SK-N-SH (cell line): ENCODE data around the gene SHMT2. TPM values are rescaled to one million over a fixed set of nuclear protein-coding genes. Genes with fewer than 3 reads are reported as not detected.
A peak's percentile ranks its signal among the peaks of the same experiment; 100 is the strongest.

Source experiments
- CTCF ChIA-PET: fragments of 300-600, 350-600 bp; formaldehyde crosslinking; extraction: SDS; loops from one replicate; lab custom pipeline; 2021; lab: Yijun Ruan, JAX
- POLR2A ChIA-PET: fragments of 350-600 bp; sonication (Branson Sonifier 250); formaldehyde crosslinking; extraction: SDS; loops from one replicate; lab custom pipeline; 2020; ENCODE audit warnings: antibody characterized with exemption, inconsistent platforms; lab: Yijun Ruan, JAX
- DNase-seq: peaks from one replicate; pipeline ENCODE4 v3.0.0; 2012
- H2AFZ ChIP-seq: fragments of 200-600 bp; sonication (generic); 2 replicates; pipeline ENCODE4 v1.8.1; 2016; ENCODE audit warnings: antibody characterized with exemption, mild to moderate bottlenecking, low read depth
- H3F3A ChIP-seq: fragments of 200-600 bp; sonication (generic); replicated peaks from 2 replicates; pipeline ENCODE3; 2016; ENCODE audit warnings: antibody characterized with exemption, mild to moderate bottlenecking; ENCODE audit not compliant: insufficient read depth
- H3K27ac ChIP-seq, 2 experiments: fragments of 200-500 bp in 1 of 2; fragments of 200-600 bp in 1 of 2; sonication (Bioruptor generic) in 1 of 2; sonication (generic), shearing (Covaris generic) in 1 of 2; 2 replicates each; pipeline versions ENCODE4 v1.5.1 to v1.6.1; 2014 to 2016; ENCODE audit warnings: low read depth in 2 of 2, inconsistent platforms in 1 of 2, low read length in 1 of 2, mild to moderate bottlenecking in 1 of 2, mixed read lengths in 1 of 2
- H3K27me3 ChIP-seq: fragments of 200-600 bp; sonication (generic), shearing (Covaris generic); 2 replicates; pipeline ENCODE4 v1.6.1; 2016; ENCODE audit warnings: mixed run types; ENCODE audit not compliant: insufficient read depth
- H3K36me3 ChIP-seq, 2 experiments: fragments of 200-500 bp in 1 of 2; fragments of 200-600 bp in 1 of 2; sonication (Bioruptor generic) in 1 of 2; sonication (generic) in 1 of 2; replicated peaks in 1 of 2; 2 replicates each; pipeline versions ENCODE3 to v1.5.1; 2014 to 2016; ENCODE audit warnings: low read length in 1 of 2, mild to moderate bottlenecking in 1 of 2; ENCODE audit not compliant: insufficient read depth in 2 of 2, control insufficient read depth in 1 of 2
- H3K4me1 ChIP-seq, 2 experiments: fragments of 200-500 bp in 1 of 2; fragments of 200-600 bp in 1 of 2; sonication (Bioruptor generic) in 1 of 2; sonication (generic), shearing (Covaris generic) in 1 of 2; 2 replicates each; pipeline versions ENCODE4 v1.5.1 to v1.6.1; 2014 to 2016; ENCODE audit warnings: low read depth in 1 of 2, low read length in 1 of 2, mixed run types in 1 of 2; ENCODE audit not compliant: insufficient read depth in 2 of 2, control insufficient read depth in 1 of 2
- H3K4me2 ChIP-seq: fragments of 200-600 bp; sonication (generic), shearing (Covaris generic); 2 replicates; pipeline ENCODE4 v1.6.1; 2017; ENCODE audit warnings: mixed run types
- H3K4me3 ChIP-seq, 2 experiments: fragments of 200-500 bp in 1 of 2; fragments of 200-600 bp in 1 of 2; sonication (Bioruptor generic) in 1 of 2; sonication (generic), shearing (Covaris generic) in 1 of 2; 2 replicates each; pipeline versions ENCODE4 v1.5.1 to v1.8.1; 2014 to 2016; ENCODE audit warnings: low read depth in 2 of 2, inconsistent platforms in 1 of 2, low read length in 1 of 2, mild to moderate bottlenecking in 1 of 2, mixed read lengths in 1 of 2, moderate library complexity in 1 of 2
- H3K79me2 ChIP-seq: fragments of 200-600 bp; sonication (generic); 2 replicates; pipeline ENCODE4 v1.8.1; 2017; ENCODE audit warnings: mild to moderate bottlenecking; ENCODE audit not compliant: insufficient read depth
- H3K9ac ChIP-seq: fragments of 200-600 bp; sonication (generic); 2 replicates; pipeline ENCODE4 v1.6.1; 2017; ENCODE audit warnings: mixed run types
- H3K9me2 ChIP-seq: fragments of 200-600 bp; sonication (generic); 2 replicates; pipeline ENCODE4 v1.6.1; 2017; ENCODE audit warnings: mixed run types
- H3K9me3 ChIP-seq: fragments of 200-600 bp; sonication (generic); 2 replicates; pipeline ENCODE4 v1.6.1; 2017; ENCODE audit warnings: mixed run types, mild to moderate bottlenecking, moderate library complexity
- H4K20me1 ChIP-seq: fragments of 200-600 bp; sonication (generic); 2 replicates; pipeline ENCODE4 v1.6.1; 2017; ENCODE audit warnings: mild to moderate bottlenecking, mixed run types; ENCODE audit not compliant: insufficient read depth
- CHD2 ChIP-seq: fragments of 150-350 bp; IDR thresholded peaks from 2 replicates; pipeline ENCODE4 v1.6.1; 2018; ENCODE audit warnings: low read length; ENCODE audit not compliant: partially characterized antibody
- EP300 ChIP-seq, 2 experiments: IDR thresholded peaks; 2 replicates each; pipeline versions ENCODE4 v1.4.0 to v1.6.1; 2012; ENCODE audit warnings: borderline replicate concordance in 1 of 2, low read depth in 1 of 2, low read length in 1 of 2
- FOXJ3 ChIP-seq: sonication (generic); formaldehyde crosslinking; IDR thresholded peaks from 2 replicates; pipeline ENCODE4 v1.5.1; 2020; ENCODE audit warnings: mild to moderate bottlenecking, missing genetic modification reagents
- JUND ChIP-seq: IDR thresholded peaks from 2 replicates; pipeline ENCODE4 v1.4.0; 2012
- MEF2A ChIP-seq: IDR thresholded peaks from 2 replicates; pipeline ENCODE4 v1.4.0; 2012; ENCODE audit warnings: low read depth, borderline replicate concordance
- MXI1 ChIP-seq: IDR thresholded peaks from 2 replicates; pipeline ENCODE4 v1.6.1; 2012; ENCODE audit warnings: mild to moderate bottlenecking, low read depth, low read length, improper control_type of control experiment
- RFX5 ChIP-seq: IDR thresholded peaks from 2 replicates; pipeline ENCODE4 v1.6.1; 2012; ENCODE audit warnings: mild to moderate bottlenecking, improper control_type of control experiment, low read length
- TCF12 ChIP-seq: IDR thresholded peaks from 2 replicates; pipeline ENCODE4 v1.4.0; 2012
- YY1 ChIP-seq: IDR thresholded peaks from 2 replicates; pipeline ENCODE4 v1.4.0; 2012; ENCODE audit warnings: low read depth, mild to moderate bottlenecking
- WGBS: methylation state at CpG from one replicate; pipeline ENCODE4 v1.1.6; 2017; ENCODE audit warnings: low lambda C conversion rate; 5-methylcytosine and 5-hydroxymethylcytosine counted together
- polyA plus RNA-seq, 3 experiments: library from polyadenylated mRNA; depleted of rRNA; stranded (reverse); fragments of >200 nt; gene quantifications; 2 replicates each; pipeline ENCODE4 v1.2.3, GENCODE V29; 2012
- TF ChIP-seq, protein P1 (sequence below): IDR thresholded peaks from 2 replicates; pipeline ENCODE4 v1.4.0; 2012; ENCODE audit warnings: low read depth, borderline replicate concordance
- TF ChIP-seq, protein P2 (sequence below): IDR thresholded peaks from 2 replicates; pipeline ENCODE4 v1.4.0; 2012; ENCODE audit warnings: low read depth
- TF ChIP-seq, protein P3 (sequence below): IDR thresholded peaks from 2 replicates; pipeline ENCODE4 v1.4.0; 2012; ENCODE audit warnings: low read depth, borderline replicate concordance

The SHMT2 gene
- polyA plus RNA-seq, 1 of the 3 experiments (the other 2 are of a cell fraction): 204 TPM

DNA sequence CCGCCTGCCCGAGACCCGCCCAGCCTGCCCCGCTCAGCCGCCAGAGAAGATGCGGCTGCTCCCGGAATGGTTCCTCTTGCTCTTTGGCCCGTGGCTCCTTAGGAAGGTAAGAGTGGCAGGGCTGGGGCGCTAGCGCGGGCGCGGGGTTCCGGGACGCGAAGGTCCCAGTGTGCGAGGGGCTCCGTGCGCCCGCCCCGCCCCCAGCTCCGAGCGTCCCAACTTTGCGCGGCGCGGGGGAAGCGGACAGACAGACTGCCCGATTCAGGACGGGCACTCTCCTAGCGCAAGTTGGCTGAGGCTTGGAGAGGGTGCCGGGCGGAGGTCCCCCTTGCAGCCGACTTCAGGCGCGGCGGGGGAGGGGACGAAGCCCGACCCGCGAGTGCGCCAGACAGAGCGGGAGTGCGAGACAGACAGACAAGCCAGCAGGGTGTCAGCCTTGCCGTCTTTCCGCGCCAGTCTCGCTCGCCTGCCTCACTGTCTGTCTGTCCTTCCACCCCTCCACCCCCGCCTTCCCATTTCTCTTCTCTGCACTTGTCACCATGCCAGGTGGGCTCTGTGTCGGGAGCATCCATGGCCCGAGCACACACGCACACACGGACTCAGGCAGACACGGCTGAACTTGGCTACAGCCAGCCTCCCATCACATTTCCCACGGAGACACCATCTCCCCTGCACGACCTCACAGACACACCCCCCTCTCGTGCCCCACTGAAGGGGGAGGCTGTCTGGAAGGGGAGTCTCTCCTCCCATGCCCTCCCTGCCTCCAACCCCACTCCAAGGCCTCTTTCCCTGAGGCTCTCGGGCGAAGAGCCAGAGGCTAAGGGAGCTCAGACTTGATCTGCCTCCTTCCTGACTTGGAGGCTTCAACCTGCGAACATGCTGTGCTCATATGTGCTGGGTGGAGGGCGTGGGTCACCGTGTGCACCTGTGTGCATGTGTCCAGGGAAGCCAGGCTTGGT, 12.3 kb upstream of the SHMT2 start:
- Histone ChIP-seq H3F3A (peaks cover 13% of the 10 kb centered on the region), H3K9me2 (no peaks in the 10 kb centered on the region), H3K27me3 (peaks cover 50% of the 10 kb centered on the region), H3K36me3 (peaks cover 0 to 2% of the 10 kb centered on the region in 2 experiments), H3K4me3 (peak overlapping the region; percentile 48 to 56), H3K4me1 (peaks cover 0 to 29% of the 10 kb centered on the region in 2 experiments; a peak in 1 of 4 replicates), H3K4me2 (peak overlapping the region; percentile 97), H4K20me1 (0 out of 2 replicates have a peak, but pooled peaks cover 6% of the 10 kb centered on the region), H3K9me3 (no peaks in the 10 kb centered on the region), H2AFZ (peak overlapping the region; percentile 83; the same call in 1 of the 2 replicates), H3K79me2 (no peaks in the 10 kb centered on the region), H3K9ac (no peak overlapping the region), H3K27ac (no peak overlapping the region)
- CTCF ChIA-PET: interaction anchor here (1.0 to 15.9 kb wide), 4 partner anchors 9 to 242 kb away, joined by 4 to 937 read pairs (median 21); partner anchors contain the start of genes GLI1, SHMT2 and STAC3
- 10% methylated on average over 36 of the region's 63 CpGs for WGBS
- DNase-seq: peak; percentile 56
- POLR2A ChIA-PET: interaction anchor here (1.1 kb wide), 1 partner anchor 12 kb away, joined by 3 read pairs; the partner anchor contains the start of gene SHMT2
- TF ChIP-seq, protein P1, sequence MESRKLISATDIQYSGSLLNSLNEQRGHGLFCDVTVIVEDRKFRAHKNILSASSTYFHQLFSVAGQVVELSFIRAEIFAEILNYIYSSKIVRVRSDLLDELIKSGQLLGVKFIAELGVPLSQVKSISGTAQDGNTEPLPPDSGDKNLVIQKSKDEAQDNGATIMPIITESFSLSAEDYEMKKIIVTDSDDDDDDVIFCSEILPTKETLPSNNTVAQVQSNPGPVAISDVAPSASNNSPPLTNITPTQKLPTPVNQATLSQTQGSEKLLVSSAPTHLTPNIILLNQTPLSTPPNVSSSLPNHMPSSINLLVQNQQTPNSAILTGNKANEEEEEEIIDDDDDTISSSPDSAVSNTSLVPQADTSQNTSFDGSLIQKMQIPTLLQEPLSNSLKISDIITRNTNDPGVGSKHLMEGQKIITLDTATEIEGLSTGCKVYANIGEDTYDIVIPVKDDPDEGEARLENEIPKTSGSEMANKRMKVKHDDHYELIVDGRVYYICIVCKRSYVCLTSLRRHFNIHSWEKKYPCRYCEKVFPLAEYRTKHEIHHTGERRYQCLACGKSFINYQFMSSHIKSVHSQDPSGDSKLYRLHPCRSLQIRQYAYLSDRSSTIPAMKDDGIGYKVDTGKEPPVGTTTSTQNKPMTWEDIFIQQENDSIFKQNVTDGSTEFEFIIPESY: no peak
- TF ChIP-seq EP300 (IDR thresholded peaks at IDR 0.05; ENCODE audit: borderline replicate concordance in 1 of 2, low read depth in 1 of 2, low read length in 1 of 2) (no peak), RFX5 (no peak), MEF2A (no peak), CHD2 (no peak), YY1 (no peak), TCF12 (no peak), JUND (no peak), FOXJ3 (no peak), MXI1 (no peak)
- TF ChIP-seq, protein P2, sequence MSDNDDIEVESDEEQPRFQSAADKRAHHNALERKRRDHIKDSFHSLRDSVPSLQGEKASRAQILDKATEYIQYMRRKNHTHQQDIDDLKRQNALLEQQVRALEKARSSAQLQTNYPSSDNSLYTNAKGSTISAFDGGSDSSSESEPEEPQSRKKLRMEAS: no peak
- TF ChIP-seq, protein P3, sequence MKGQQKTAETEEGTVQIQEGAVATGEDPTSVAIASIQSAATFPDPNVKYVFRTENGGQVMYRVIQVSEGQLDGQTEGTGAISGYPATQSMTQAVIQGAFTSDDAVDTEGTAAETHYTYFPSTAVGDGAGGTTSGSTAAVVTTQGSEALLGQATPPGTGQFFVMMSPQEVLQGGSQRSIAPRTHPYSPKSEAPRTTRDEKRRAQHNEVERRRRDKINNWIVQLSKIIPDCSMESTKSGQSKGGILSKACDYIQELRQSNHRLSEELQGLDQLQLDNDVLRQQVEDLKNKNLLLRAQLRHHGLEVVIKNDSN: no peak
